KG1 (cell line): ENCODE data around the gene OSBPL7.

ENCODE experiments used
- DNase-seq: peaks from one replicate; lab custom pipeline; 2025; lab: John Stamatoyannopoulos, UW

Gene OSBPL7

DNA sequence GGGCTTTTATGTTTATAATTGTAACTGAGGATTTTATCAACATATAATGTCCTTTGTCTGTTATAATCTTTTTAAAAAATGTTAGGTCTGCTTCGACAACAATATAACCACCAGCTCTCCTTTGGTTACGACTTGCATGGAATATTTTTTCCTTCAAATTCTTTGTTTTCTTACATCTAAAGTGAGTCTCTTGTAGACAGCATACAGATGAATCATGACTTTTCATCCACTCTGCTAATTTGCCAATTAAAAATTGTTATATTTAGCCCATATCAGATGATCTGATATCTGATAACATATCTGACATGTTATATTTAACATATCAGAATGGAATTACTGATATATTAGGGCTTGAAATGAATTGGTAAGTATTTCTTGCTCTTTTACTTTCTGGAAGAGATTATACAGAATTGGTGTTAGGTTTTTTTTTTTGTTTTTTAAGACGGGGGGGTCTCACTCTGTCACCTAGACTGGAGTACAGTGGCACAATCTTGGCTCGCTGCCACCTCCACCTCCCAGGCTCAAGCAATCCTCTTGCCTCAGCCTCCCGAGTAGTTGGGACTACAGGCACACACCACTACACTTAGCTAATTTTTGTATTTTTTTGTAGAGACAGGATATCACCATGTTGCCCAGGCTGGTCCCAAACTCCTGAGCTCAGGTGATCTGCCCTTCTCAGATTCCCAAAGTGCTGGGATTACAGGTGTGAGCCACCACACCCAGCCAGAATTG lies 61.0 kb downstream of the OSBPL7 start:
- DNase-seq: no peak

DNA sequence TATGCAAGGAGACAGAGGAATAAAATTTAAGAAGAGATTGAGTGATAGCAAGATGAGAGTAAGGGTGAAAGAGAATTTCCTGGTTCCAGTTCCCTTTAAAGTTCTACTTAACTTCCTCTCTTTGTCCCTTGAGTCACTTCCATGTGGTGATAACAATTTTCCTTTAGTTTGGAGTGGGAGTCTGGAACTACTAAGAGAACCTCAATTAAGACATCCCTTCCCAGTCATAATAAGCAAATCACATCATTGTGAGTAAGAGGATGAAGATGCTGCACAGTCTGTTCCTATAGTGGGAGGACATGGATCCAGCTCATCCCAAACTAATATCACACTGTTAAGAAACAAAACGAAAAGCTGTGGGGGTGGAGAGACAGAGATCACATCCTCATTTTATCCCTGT lies 64.2 kb downstream of the OSBPL7 start:
- no peak for DNase-seq
